Activated CD8-positive, alpha-beta T cell treated with anti-CD3 and anti-CD28 coated beads, Interleukin-2, amount 10 ng/mL, durations not matched to agents 7 days and 5 days (primary cell): ENCODE measurements around the gene ZNF813. TPM values are rescaled to one million over a fixed set of nuclear protein-coding genes. Genes with fewer than 3 reads are reported as not detected.
A peak's percentile ranks its signal among the peaks of the same experiment; 100 is the strongest.
"Not testable (repeated sequence)": the region's sequence is repeated elsewhere in the genome, so short reads cannot be mapped to it uniquely, and the experiment has no call there.

Experiments used
- ATAC-seq: fragments of 150-1000 bp; cut with Tn5 transposase; one replicate; pipeline ENCODE4 v1.10.0; 2021; ENCODE audit warnings: moderate library complexity
- CTCF ChIA-PET: fragments of 350-600 bp; sonication (Branson Sonifier 250); formaldehyde crosslinking; loops from one replicate; lab custom pipeline; 2021; ENCODE audit warnings: antibody characterized with exemption; lab: Charles Lee
- POLR2A ChIA-PET: fragments of 350-600 bp; sonication (Branson Sonifier 250); formaldehyde crosslinking; loops from one replicate; lab custom pipeline; 2021; ENCODE audit warnings: antibody characterized with exemption; lab: Charles Lee
- DNase-seq: peaks from one replicate; pipeline ENCODE4 v3.0.0-alpha.2; 2020
- H3K27ac Mint-ChIP-seq: one replicate; pipeline ENCODE4 v1.8.0; 2021; ENCODE audit warnings: mild to moderate bottlenecking, mixed read lengths
- H3K27me3 Mint-ChIP-seq: one replicate; pipeline ENCODE4 v1.8.0; 2021; ENCODE audit warnings: low read depth, mixed read lengths
- H3K36me3 Mint-ChIP-seq: one replicate; pipeline ENCODE4 v1.8.0; 2021; ENCODE audit warnings: low read depth, mixed read lengths
- H3K4me1 Mint-ChIP-seq: one replicate; pipeline ENCODE4 v1.8.0; 2021; ENCODE audit warnings: low read depth, mixed read lengths
- H3K4me3 Mint-ChIP-seq: one replicate; pipeline ENCODE4 v1.8.0; 2021; ENCODE audit warnings: mild to moderate bottlenecking, mixed read lengths
- H3K9me3 Mint-ChIP-seq: one replicate; pipeline ENCODE4 v1.8.0; 2022; ENCODE audit warnings: mixed read lengths; ENCODE audit not compliant: insufficient read depth
- total RNA-seq, 2 experiments: library from RNA; stranded (reverse); gene quantifications; one replicate each; pipeline ENCODE4 v1.2.3, GENCODE V29; 2021

The ZNF813 gene
- total RNA-seq, 2 experiments from 2014 or later = 5.0 to 6.2 TPM

- H3K27me3 Mint-ChIP-seq = no peaks in the 10 kb centered on the region
- H3K9me3 Mint-ChIP-seq = peaks cover 59% of the 10 kb centered on the region
- DNase-seq = no peak
- H3K36me3 Mint-ChIP-seq = peaks cover 79% of the 10 kb centered on the region
- no peaks in the 10 kb centered on the region for H3K4me1 Mint-ChIP-seq
- ChIA-PET CTCF (no interaction called here), POLR2A (no interaction called here)
- no peak for ATAC-seq
- no peak overlapping the region for H3K4me3 Mint-ChIP-seq
- no peak overlapping the region for H3K27ac Mint-ChIP-seq
These were observed 11.7 kb upstream of the ZNF813 start for GRCh38 chr19:53455828-53456227.

GRCh38 chr19:53460131-53460721 is 7.3 kb upstream of the ZNF813 start:
- H3K27me3 Mint-ChIP-seq, H3K27ac Mint-ChIP-seq, H3K4me3 Mint-ChIP-seq, POLR2A ChIA-PET, DNase-seq, CTCF ChIA-PET, ATAC-seq, H3K4me1 Mint-ChIP-seq: not testable (repeated sequence)
- Mint-ChIP-seq H3K36me3 (peaks cover 53% of the 10 kb centered on the region), H3K9me3 (peaks cover 72% of the 10 kb centered on the region)

- ATAC-seq (no peak), DNase-seq (no peak)
- CTCF ChIA-PET = no interaction called here
- Mint-ChIP-seq H3K4me3 (no peak overlapping the region), H3K4me1 (peaks cover 3% of the 10 kb centered on the region), H3K27me3 (peaks cover 9% of the 10 kb centered on the region), H3K27ac (no peak overlapping the region), H3K36me3 (peaks cover 39% of the 10 kb centered on the region), H3K9me3 (peaks cover 59% of the 10 kb centered on the region)
- POLR2A ChIA-PET = no interaction called here
These were observed 5.7 kb upstream of the ZNF813 start for GRCh38 chr19:53461866-53462265.

- Mint-ChIP-seq H3K4me1 (peaks cover 7% of the 10 kb centered on the region), H3K27me3 (peaks cover 9% of the 10 kb centered on the region), H3K27ac (no peak overlapping the region), H3K36me3 (peaks cover 35% of the 10 kb centered on the region), H3K9me3 (peaks cover 53% of the 10 kb centered on the region), H3K4me3 (no peak overlapping the region)
- ATAC-seq (no peak), DNase-seq (no peak)
- ChIA-PET CTCF (no interaction called here), POLR2A (no interaction called here)
These were observed 4.7 kb upstream of the ZNF813 start for GRCh38 chr19:53462861-53463260.

- Mint-ChIP-seq H3K27me3 (peaks cover 9% of the 10 kb centered on the region), H3K4me3 (no peak overlapping the region), H3K4me1 (peaks cover 8% of the 10 kb centered on the region), H3K9me3 (peaks cover 49% of the 10 kb centered on the region), H3K36me3 (peaks cover 33% of the 10 kb centered on the region), H3K27ac (no peak overlapping the region)
- CTCF ChIA-PET = no interaction called here
- ATAC-seq (no peak), DNase-seq (peak; percentile 23)
- POLR2A ChIA-PET = no interaction called here
These were observed 4.3 kb upstream of the ZNF813 start for GRCh38 chr19:53463263-53463662.

- Mint-ChIP-seq H3K27me3 (peaks cover 9% of the 10 kb centered on the region), H3K4me3 (peak overlapping the region; percentile 89), H3K9me3 (peaks cover 24% of the 10 kb centered on the region), H3K4me1 (peaks cover 15% of the 10 kb centered on the region), H3K36me3 (peaks cover 31% of the 10 kb centered on the region), H3K27ac (peak overlapping the region; percentile 90)
- ATAC-seq (peak; percentile 22), DNase-seq (no peak)
- ChIA-PET POLR2A (no interaction called here), CTCF (no interaction called here)
These were observed 628 bp upstream of the ZNF813 start for GRCh38 chr19:53466726-53467484.

GRCh38 chr19:53468628-53469027 is 1.1 kb downstream of the ZNF813 start:
- DNase-seq, CTCF ChIA-PET, ATAC-seq, H3K27me3 Mint-ChIP-seq, POLR2A ChIA-PET: not testable (repeated sequence)
- Mint-ChIP-seq H3K4me1 (peaks cover 12% of the 10 kb centered on the region), H3K9me3 (peaks cover 18% of the 10 kb centered on the region), H3K27ac (peak overlapping the region; percentile 72), H3K4me3 (peak overlapping the region; percentile 89), H3K36me3 (peaks cover 39% of the 10 kb centered on the region)

GRCh38 chr19:53471916-53472315 is 4.4 kb downstream of the ZNF813 start:
- DNase-seq (no peak), ATAC-seq (no peak)
- Mint-ChIP-seq H3K27me3 (no peaks in the 10 kb centered on the region), H3K9me3 (peaks cover 26% of the 10 kb centered on the region), H3K4me1 (peaks cover 12% of the 10 kb centered on the region), H3K27ac (no peak overlapping the region), H3K36me3 (peaks cover 60% of the 10 kb centered on the region), H3K4me3 (no peak overlapping the region)
- CTCF ChIA-PET = no interaction called here
- POLR2A ChIA-PET = no interaction called here

GRCh38 chr19:53474832-53475231 is 7.3 kb downstream of the ZNF813 start:
- POLR2A ChIA-PET = interaction anchor here (1.5 kb wide), 1 partner anchor 80 kb away, joined by 3 read pairs; the partner anchor contains the start of gene ZNF765
- Mint-ChIP-seq H3K9me3 (peaks cover 35% of the 10 kb centered on the region), H3K36me3 (peaks cover 81% of the 10 kb centered on the region)
- H3K4me3 Mint-ChIP-seq, H3K27me3 Mint-ChIP-seq, ATAC-seq, H3K27ac Mint-ChIP-seq, DNase-seq, H3K4me1 Mint-ChIP-seq: not testable (repeated sequence)
- CTCF ChIA-PET = interaction anchor here (1.0 kb wide), 1 partner anchor 46 kb away, joined by 3 read pairs; no protein-coding TSS in a partner anchor

- not testable (repeated sequence) for H3K4me1 Mint-ChIP-seq
These were observed 7.9 kb downstream of the ZNF813 start for GRCh38 chr19:53475470-53475869.

GRCh38 chr19:53483751-53484150 is 16.2 kb downstream of the ZNF813 start:
- H3K4me3 Mint-ChIP-seq, CTCF ChIA-PET: not testable (repeated sequence)

More at GRCh38 chr19:53475470-53475869, 7.9 kb downstream of the ZNF813 start:
- H3K27me3 Mint-ChIP-seq, CTCF ChIA-PET, ATAC-seq, H3K27ac Mint-ChIP-seq, H3K4me3 Mint-ChIP-seq, DNase-seq, POLR2A ChIA-PET: not testable (repeated sequence)
- H3K36me3 Mint-ChIP-seq = peaks cover 85% of the 10 kb centered on the region
- H3K9me3 Mint-ChIP-seq = peaks cover 40% of the 10 kb centered on the region

More at GRCh38 chr19:53483751-53484150, 16.2 kb downstream of the ZNF813 start:
- DNase-seq, ATAC-seq, POLR2A ChIA-PET, H3K4me1 Mint-ChIP-seq, H3K27me3 Mint-ChIP-seq, H3K27ac Mint-ChIP-seq: not testable (repeated sequence)
- Mint-ChIP-seq H3K9me3 (peaks cover 47% of the 10 kb centered on the region), H3K36me3 (peaks cover 87% of the 10 kb centered on the region)
